ENCODE measurements around the gene DCUN1D3. TPM values are rescaled to one million over a fixed set of nuclear protein-coding genes. Genes with fewer than 3 reads are reported as not detected.

Gene DCUN1D3
- total RNA-seq, 2 experiments from 2014 or later = 5.9 to 6.9 TPM

DNA sequence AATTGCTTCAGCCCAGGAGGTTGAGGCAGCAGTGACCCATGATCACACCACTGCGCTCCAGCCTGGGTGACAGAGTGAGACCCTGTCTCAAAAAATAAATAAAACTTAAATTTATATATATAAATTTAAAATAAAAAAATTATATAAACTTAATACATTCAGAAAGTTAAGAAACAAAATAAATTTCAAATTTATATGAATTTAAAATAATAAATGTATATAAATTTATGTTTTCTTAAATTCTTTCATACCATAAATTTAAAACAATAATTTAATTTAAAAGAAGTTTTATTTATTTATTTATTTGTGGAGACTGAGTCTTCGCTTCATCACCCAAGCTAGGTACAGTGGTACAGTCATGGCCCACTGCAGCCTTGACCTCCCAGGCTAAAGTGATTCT, 20.6 kb upstream of the DCUN1D3 start:
- DNase-seq = no peak
- no peaks in the 10 kb centered on the region for H3K27me3 Mint-ChIP-seq
- ChIA-PET POLR2A (no interaction called here), CTCF (interaction anchor here (1.0 to 1.5 kb wide), 2 partner anchors 11 to 70 kb away, joined by 3 to 4 read pairs; no protein-coding TSS in a partner anchor)
- ATAC-seq = no peak
- intact Hi-C loops (cut with micrococcal nuclease) = no loop called here
- H3K27ac Mint-ChIP-seq = no peak overlapping the region
- TF ChIP-seq, protein P1, sequence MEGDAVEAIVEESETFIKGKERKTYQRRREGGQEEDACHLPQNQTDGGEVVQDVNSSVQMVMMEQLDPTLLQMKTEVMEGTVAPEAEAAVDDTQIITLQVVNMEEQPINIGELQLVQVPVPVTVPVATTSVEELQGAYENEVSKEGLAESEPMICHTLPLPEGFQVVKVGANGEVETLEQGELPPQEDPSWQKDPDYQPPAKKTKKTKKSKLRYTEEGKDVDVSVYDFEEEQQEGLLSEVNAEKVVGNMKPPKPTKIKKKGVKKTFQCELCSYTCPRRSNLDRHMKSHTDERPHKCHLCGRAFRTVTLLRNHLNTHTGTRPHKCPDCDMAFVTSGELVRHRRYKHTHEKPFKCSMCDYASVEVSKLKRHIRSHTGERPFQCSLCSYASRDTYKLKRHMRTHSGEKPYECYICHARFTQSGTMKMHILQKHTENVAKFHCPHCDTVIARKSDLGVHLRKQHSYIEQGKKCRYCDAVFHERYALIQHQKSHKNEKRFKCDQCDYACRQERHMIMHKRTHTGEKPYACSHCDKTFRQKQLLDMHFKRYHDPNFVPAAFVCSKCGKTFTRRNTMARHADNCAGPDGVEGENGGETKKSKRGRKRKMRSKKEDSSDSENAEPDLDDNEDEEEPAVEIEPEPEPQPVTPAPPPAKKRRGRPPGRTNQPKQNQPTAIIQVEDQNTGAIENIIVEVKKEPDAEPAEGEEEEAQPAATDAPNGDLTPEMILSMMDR (IDR thresholded peaks at IDR 0.05) = no peak
- H3K4me3 Mint-ChIP-seq = no peak overlapping the region
- H3K9me3 Mint-ChIP-seq = no peaks in the 10 kb centered on the region
- H3K36me3 Mint-ChIP-seq (ENCODE audit: low read depth) = peaks cover 28% of the 10 kb centered on the region
- peaks cover 29% of the 10 kb centered on the region for H3K4me1 Mint-ChIP-seq (ENCODE audit: low read depth)

DNA sequence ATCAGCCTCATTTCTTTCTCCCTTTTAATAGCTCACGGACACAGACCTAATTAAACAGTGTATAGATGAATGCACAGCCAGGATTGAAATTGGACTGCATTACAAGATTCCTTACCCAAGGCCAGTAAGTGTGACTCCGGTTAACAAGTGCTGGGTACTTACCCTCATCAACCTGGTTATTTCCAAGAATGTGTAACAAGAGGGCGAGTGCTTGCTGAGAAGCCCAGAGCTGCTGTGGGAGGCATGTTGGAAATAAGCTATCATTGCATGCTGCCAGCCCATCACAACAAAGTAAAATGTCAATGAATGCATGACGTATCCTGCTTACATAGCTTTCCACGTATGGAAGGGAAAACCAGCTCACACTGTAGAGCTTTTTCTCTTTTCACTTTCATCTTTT, 19.9 kb upstream of the DCUN1D3 start:
- no peak overlapping the region for H3K4me3 Mint-ChIP-seq
- H3K27me3 Mint-ChIP-seq = no peaks in the 10 kb centered on the region
- CTCF ChIA-PET = interaction anchor here (1.0 to 1.3 kb wide), 2 partner anchors 17 to 70 kb away, joined by 3 read pairs; no protein-coding TSS in a partner anchor
- H3K4me1 Mint-ChIP-seq (ENCODE audit: low read depth) = peaks cover 33% of the 10 kb centered on the region
- intact Hi-C loops (cut with micrococcal nuclease) = no loop called here
- TF ChIP-seq, protein P1 (IDR thresholded peaks at IDR 0.05) = no peak
- no peaks in the 10 kb centered on the region for H3K9me3 Mint-ChIP-seq
- ATAC-seq (peak; percentile 67), DNase-seq (peak; percentile 29)
- POLR2A ChIA-PET = interaction anchor here (1.0 kb wide), 1 partner anchor 20 kb away, joined by 4 read pairs; the partner anchor contains the start of genes DCUN1D3 and LYRM1
- H3K27ac Mint-ChIP-seq = peak overlapping the region; percentile 60
- H3K36me3 Mint-ChIP-seq (ENCODE audit: low read depth) = peaks cover 28% of the 10 kb centered on the region

DNA sequence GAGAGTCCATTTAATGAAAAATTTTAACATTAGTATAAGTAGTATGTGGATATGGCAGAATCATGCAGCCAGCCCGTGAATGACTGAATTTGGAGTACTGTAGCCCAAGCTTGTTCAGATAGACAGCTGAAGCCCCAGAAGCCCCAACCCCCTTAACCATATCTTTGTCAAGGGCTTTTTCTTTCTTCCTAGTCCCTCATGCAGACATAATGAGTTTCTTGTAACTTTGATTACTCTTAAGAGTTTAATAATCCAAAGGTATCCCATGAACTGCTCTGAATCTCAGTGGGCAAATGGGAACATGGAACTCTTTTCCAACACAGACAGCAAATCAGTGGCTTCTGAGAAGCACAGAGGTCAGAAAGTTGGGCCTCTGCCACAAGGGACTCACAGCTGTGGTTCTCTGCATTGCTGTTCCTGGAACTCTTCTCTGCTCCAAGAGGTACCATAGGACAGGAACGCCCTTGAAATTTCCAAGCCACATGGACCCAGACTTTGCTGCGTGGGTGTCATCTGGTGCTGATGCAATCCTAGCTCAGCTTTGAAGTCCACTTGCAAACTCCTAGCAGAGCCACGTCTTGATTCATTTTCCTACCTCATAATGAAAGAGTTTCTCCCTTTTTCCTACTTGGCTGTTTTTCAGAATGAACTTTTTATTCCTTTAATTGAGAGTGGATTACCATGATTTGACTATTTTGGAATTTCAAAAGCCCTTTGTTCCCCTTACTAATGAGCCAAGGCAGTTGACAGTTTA, 18.5 kb upstream of the DCUN1D3 start:
- peak; percentile 35 for DNase-seq
- intact Hi-C loops (cut with micrococcal nuclease) = no loop called here
- H3K4me1 Mint-ChIP-seq (ENCODE audit: low read depth) = peaks cover 33% of the 10 kb centered on the region
- CTCF ChIA-PET = interaction anchor here (1.1 to 1.3 kb wide), 2 partner anchors 68 to 70 kb away, joined by 3 read pairs; no protein-coding TSS in a partner anchor
- H3K27me3 Mint-ChIP-seq = no peaks in the 10 kb centered on the region
- TF ChIP-seq, protein P1 (IDR thresholded peaks at IDR 0.05) = no peak
- H3K9me3 Mint-ChIP-seq = no peaks in the 10 kb centered on the region
- no peak overlapping the region for H3K4me3 Mint-ChIP-seq
- ATAC-seq = no peak
- POLR2A ChIA-PET = interaction anchor here (0.8 kb wide), 1 partner anchor 11 kb away, joined by 3 read pairs; no protein-coding TSS in a partner anchor
- H3K36me3 Mint-ChIP-seq (ENCODE audit: low read depth) = peaks cover 28% of the 10 kb centered on the region
- peak overlapping the region; percentile 82 for H3K27ac Mint-ChIP-seq

DNA sequence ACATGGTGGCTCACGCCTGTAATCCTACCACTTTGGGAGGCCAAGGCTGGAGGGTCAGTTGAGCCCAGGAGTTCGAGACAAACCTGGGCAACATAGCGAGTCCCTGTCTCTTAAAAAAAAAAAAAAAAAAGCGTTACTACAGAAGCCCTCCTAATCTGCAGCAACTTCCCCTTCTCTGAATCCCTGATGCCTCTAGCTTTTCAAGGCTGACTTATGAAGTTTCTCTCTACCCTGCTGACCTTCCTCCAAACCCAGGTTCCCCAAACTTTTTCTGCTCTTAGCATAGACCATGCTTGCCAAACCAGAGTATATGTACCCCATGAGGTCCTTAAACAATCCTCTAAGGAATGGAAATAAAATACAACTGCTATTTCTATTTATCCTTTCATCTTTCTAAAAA, 16.8 kb upstream of the DCUN1D3 start:
- Mint-ChIP-seq H3K27ac (peak overlapping the region; percentile 22), H3K4me1 (ENCODE audit: low read depth) (peaks cover 34% of the 10 kb centered on the region), H3K9me3 (no peaks in the 10 kb centered on the region), H3K27me3 (no peaks in the 10 kb centered on the region), H3K36me3 (ENCODE audit: low read depth) (peaks cover 24% of the 10 kb centered on the region), H3K4me3 (no peak overlapping the region)
- ChIA-PET POLR2A (no interaction called here), CTCF (no interaction called here)
- intact Hi-C loops (cut with micrococcal nuclease) = no loop called here
- TF ChIP-seq, protein P1 (IDR thresholded peaks at IDR 0.05) = no peak
- DNase-seq (no peak), ATAC-seq (no peak)

DNA sequence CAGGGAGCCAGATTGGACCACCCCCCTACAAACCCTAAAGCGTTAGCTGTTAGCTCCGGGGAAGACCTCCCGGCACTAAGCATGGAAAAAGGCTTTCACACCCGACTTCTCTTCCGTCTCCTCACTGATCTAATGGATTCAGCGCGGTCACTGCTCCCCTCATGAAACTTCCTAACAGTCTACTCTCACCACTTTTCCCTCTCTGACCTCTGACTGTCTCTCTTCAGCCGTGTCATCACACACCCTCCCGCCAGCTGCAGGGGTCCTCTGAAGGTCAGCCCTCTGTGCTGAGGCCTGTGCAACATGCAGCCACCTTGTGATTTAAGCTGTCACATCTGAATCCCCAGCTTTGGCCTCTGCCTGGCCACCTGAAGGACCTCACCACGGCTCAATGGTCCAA, 16.1 kb upstream of the DCUN1D3 start:
- Mint-ChIP-seq H3K4me1 (ENCODE audit: low read depth) (peaks cover 40% of the 10 kb centered on the region), H3K27me3 (no peaks in the 10 kb centered on the region), H3K27ac (peak overlapping the region; percentile 44), H3K36me3 (ENCODE audit: low read depth) (peaks cover 24% of the 10 kb centered on the region), H3K9me3 (no peaks in the 10 kb centered on the region), H3K4me3 (no peak overlapping the region)
- TF ChIP-seq, protein P1 (IDR thresholded peaks at IDR 0.05) = no peak
- CTCF ChIA-PET = no interaction called here
- POLR2A ChIA-PET = no interaction called here
- intact Hi-C loops (cut with micrococcal nuclease) = no loop called here
- ATAC-seq (no peak), DNase-seq (no peak)
